ENCODE results near the gene PNMA8A. TPM values are rescaled to one million over a fixed set of nuclear protein-coding genes. Genes with fewer than 3 reads are reported as not detected.

The PNMA8A gene
- total RNA-seq, 2 experiments from 2014 or later = not detected

- Mint-ChIP-seq H3K36me3 (ENCODE audit: low read depth) (no peaks in the 10 kb centered on the region), H3K27me3 (peaks cover 68% of the 10 kb centered on the region), H3K4me1 (peaks cover 26% of the 10 kb centered on the region), H3K27ac (peak within 1 kb of the TSS; percentile 26), H3K4me3 (peak within 1 kb of the TSS; percentile 23), H3K9me3 (no peaks in the 10 kb centered on the region)
- CTCF ChIA-PET = interaction anchor here (0.5 to 1.4 kb wide), 2 partner anchors 17 to 276 kb away, joined by 3 read pairs; no protein-coding TSS in a partner anchor
- POLR2A ChIA-PET = no interaction called here
- peak; percentile 65 for DNase-seq
Measured at GRCh38 chr19:46428239-46429135, 42.9 kb downstream of the PNMA8A start, which contains the start of gene PNMA8C. TSS of gene PNMA8C (minus strand) at chr19:46428936. CDS start at chr19:46428359, 577 bp downstream.

GRCh38 chr19:46427518-46428045 lies 43.8 kb downstream of the PNMA8A start:
- Mint-ChIP-seq H3K27me3 (peaks cover 73% of the 10 kb centered on the region), H3K4me3 (no peak overlapping the region), H3K9me3 (no peaks in the 10 kb centered on the region), H3K36me3 (ENCODE audit: low read depth) (no peaks in the 10 kb centered on the region), H3K4me1 (peaks cover 26% of the 10 kb centered on the region), H3K27ac (no peak overlapping the region)
- POLR2A ChIA-PET = no interaction called here
- no peak for DNase-seq
- CTCF ChIA-PET = interaction anchor here (1.4 kb wide), 1 partner anchor 18 kb away, joined by 3 read pairs; no protein-coding TSS in a partner anchor

GRCh38 chr19:46426506-46427162 lies 44.7 kb downstream of the PNMA8A start:
- ChIA-PET CTCF (no interaction called here), POLR2A (no interaction called here)
- peak; percentile 23 for DNase-seq
- Mint-ChIP-seq H3K36me3 (ENCODE audit: low read depth) (no peaks in the 10 kb centered on the region), H3K27me3 (peaks cover 72% of the 10 kb centered on the region), H3K27ac (peak overlapping the region; percentile 15), H3K4me1 (peaks cover 26% of the 10 kb centered on the region), H3K4me3 (peak overlapping the region; percentile 8), H3K9me3 (no peaks in the 10 kb centered on the region)

GRCh38 chr19:46426035-46426505 lies 45.3 kb downstream of the PNMA8A start:
- Mint-ChIP-seq H3K27me3 (peaks cover 68% of the 10 kb centered on the region), H3K36me3 (ENCODE audit: low read depth) (no peaks in the 10 kb centered on the region), H3K4me1 (peaks cover 26% of the 10 kb centered on the region), H3K9me3 (no peaks in the 10 kb centered on the region), H3K27ac (no peak overlapping the region), H3K4me3 (peak overlapping the region; percentile 8)
- POLR2A ChIA-PET = no interaction called here
- DNase-seq = no peak
- CTCF ChIA-PET = interaction anchor here (1.1 kb wide), 1 partner anchor 22 kb away, joined by 3 read pairs; no protein-coding TSS in a partner anchor

- Mint-ChIP-seq H3K27ac (no peak overlapping the region), H3K36me3 (ENCODE audit: low read depth) (no peaks in the 10 kb centered on the region), H3K4me1 (peaks cover 12% of the 10 kb centered on the region), H3K27me3 (peaks cover 51% of the 10 kb centered on the region), H3K9me3 (no peaks in the 10 kb centered on the region), H3K4me3 (no peak overlapping the region)
- DNase-seq = no peak
- ChIA-PET POLR2A (no interaction called here), CTCF (interaction anchor here (0.6 kb wide), 1 partner anchor 35 kb away, joined by 3 read pairs; no protein-coding TSS in a partner anchor)
Measured at GRCh38 chr19:46423188-46423587, 48.2 kb downstream of the PNMA8A start.

GRCh38 chr19:46422344-46422743 lies 49.0 kb downstream of the PNMA8A start:
- ChIA-PET CTCF (interaction anchor here (1.1 kb wide), 1 partner anchor 75 kb away, joined by 4 read pairs; the partner anchor contains the start of gene PPP5C), POLR2A (no interaction called here)
- no peaks in the 10 kb centered on the region for H3K36me3 Mint-ChIP-seq (ENCODE audit: low read depth)
- no peak overlapping the region for H3K4me3 Mint-ChIP-seq
- H3K27me3 Mint-ChIP-seq = peaks cover 46% of the 10 kb centered on the region
- H3K27ac Mint-ChIP-seq = no peak overlapping the region
- no peaks in the 10 kb centered on the region for H3K9me3 Mint-ChIP-seq
- DNase-seq = no peak
- H3K4me1 Mint-ChIP-seq = peaks cover 9% of the 10 kb centered on the region

- POLR2A ChIA-PET = no interaction called here
- CTCF ChIA-PET = interaction anchor here (1.2 kb wide), 1 partner anchor 38 kb away, joined by 3 read pairs; no protein-coding TSS in a partner anchor
- DNase-seq = no peak
- H3K36me3 Mint-ChIP-seq (ENCODE audit: low read depth) = no peaks in the 10 kb centered on the region
- no peak overlapping the region for H3K27ac Mint-ChIP-seq
- peaks cover 46% of the 10 kb centered on the region for H3K27me3 Mint-ChIP-seq
- peaks cover 7% of the 10 kb centered on the region for H3K4me1 Mint-ChIP-seq
- no peaks in the 10 kb centered on the region for H3K9me3 Mint-ChIP-seq
- no peak overlapping the region for H3K4me3 Mint-ChIP-seq
Measured at GRCh38 chr19:46420056-46420455, 51.3 kb downstream of the PNMA8A start.

Other genes with a start within 250 kb of the PNMA8A start
- not detected for gene IGFL1, start 241.8 kb downstream of the PNMA8A start, total RNA-seq
- gene HIF3A, start 174.5 kb downstream of the PNMA8A start, total RNA-seq = not detected
- gene PPP5C, start 124.5 kb downstream of the PNMA8A start, total RNA-seq = 100 to 1,000 TPM; 101 to 102 TPM
- gene CCDC8, start 58.0 kb downstream of the PNMA8A start, total RNA-seq = not detected
- gene PNMA8C, start 42.6 kb downstream of the PNMA8A start, total RNA-seq = not detected
- under 1 TPM; 0.06 to 0.07 TPM for gene PNMA8B, start 24.3 kb upstream of the PNMA8A start, total RNA-seq
- 100 to 1,000 TPM; 700 to 784 TPM for gene CALM3, start 129.8 kb upstream of the PNMA8A start, total RNA-seq
- 10 to 100 TPM; 14.0 to 14.7 TPM for gene PTGIR, start 153.5 kb upstream of the PNMA8A start, total RNA-seq
- gene GNG8, start 164.6 kb upstream of the PNMA8A start, total RNA-seq = not detected
- gene DACT3, start 189.6 kb upstream of the PNMA8A start, total RNA-seq = under 1 TPM; 0.31 to 0.42 TPM
- 100 to 1,000 TPM; 175 to 178 TPM for gene PRKD2, start 245.6 kb upstream of the PNMA8A start, total RNA-seq

Measured in activated CD4-positive, alpha-beta T cell treated with anti-CD3 and anti-CD28 coated beads, Interleukin-2, amount 10 ng/mL, durations not matched to agents 7 days and 5 days (primary cell).